Keratinocyte (primary cell): Measurements from ENCODE around the gene CLSTN2.

Experiments
- EZH2 ChIP-seq: IDR thresholded peaks from one replicate; pipeline ENCODE4 v1.6.1; 2012; ENCODE audit warnings: inconsistent platforms, mild to moderate bottlenecking, low read length, moderate library complexity
- TF ChIP-seq, protein P1 (sequence below), 3 experiments: IDR thresholded peaks in 1 of 3; conservative IDR thresholded peaks in 1 of 3; optimal IDR thresholded peaks in 1 of 3; 2 replicates in 2 of 3; 3 replicates in 1 of 3; pipeline versions ENCODE3 to v1.5.1; 2011; ENCODE audit warnings: low read length in 3 of 3, mild to moderate bottlenecking in 3 of 3, moderate library complexity in 2 of 3, control low read depth in 1 of 3, inconsistent platforms in 1 of 3; ENCODE audit not compliant: insufficient read depth in 2 of 3; ENCODE audit errors: extremely low read depth in 1 of 3

DNA sequence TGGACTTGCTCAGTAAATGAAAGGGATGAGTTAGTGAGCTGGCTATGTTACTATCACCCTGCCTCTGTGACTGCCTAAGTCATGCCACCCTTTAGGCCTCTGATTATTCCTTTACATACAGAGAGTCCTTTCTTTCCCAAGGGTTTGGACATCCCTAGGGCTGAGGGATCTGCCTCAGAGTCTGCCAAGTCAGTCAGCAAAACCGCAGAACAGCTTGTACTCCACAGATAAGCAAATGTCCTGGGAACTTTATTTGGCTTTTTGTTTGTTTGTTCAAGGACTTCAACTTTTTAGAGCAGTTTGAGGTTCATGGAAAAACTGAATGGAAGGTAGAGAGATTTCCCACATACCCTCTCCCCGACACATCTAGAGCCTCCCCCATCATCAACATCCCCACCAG lies 660.3 kb downstream of the CLSTN2 start:
- TF ChIP-seq, protein P1, sequence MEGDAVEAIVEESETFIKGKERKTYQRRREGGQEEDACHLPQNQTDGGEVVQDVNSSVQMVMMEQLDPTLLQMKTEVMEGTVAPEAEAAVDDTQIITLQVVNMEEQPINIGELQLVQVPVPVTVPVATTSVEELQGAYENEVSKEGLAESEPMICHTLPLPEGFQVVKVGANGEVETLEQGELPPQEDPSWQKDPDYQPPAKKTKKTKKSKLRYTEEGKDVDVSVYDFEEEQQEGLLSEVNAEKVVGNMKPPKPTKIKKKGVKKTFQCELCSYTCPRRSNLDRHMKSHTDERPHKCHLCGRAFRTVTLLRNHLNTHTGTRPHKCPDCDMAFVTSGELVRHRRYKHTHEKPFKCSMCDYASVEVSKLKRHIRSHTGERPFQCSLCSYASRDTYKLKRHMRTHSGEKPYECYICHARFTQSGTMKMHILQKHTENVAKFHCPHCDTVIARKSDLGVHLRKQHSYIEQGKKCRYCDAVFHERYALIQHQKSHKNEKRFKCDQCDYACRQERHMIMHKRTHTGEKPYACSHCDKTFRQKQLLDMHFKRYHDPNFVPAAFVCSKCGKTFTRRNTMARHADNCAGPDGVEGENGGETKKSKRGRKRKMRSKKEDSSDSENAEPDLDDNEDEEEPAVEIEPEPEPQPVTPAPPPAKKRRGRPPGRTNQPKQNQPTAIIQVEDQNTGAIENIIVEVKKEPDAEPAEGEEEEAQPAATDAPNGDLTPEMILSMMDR (optimal IDR thresholded peaks at IDR 0.05 in 1 of 3, IDR thresholded peaks at IDR 0.05 in 1 of 3, conservative IDR thresholded peaks at IDR 0.05 in 1 of 3; ENCODE audit: extremely low read depth in 1 of 3, insufficient read depth in 2 of 3, low read length in 3 of 3), result no peak
- no peak for TF ChIP-seq EZH2
